DOHH2 (cell line): ENCODE data around the gene MPPED2.
"Not testable (repeated sequence)": the region's sequence is repeated elsewhere in the genome, so short reads cannot be mapped to it uniquely, and the experiment has no call there.

ENCODE experiments used
- H3F3A ChIP-seq: fragments of 200-600 bp; sonication (generic), shearing (Covaris generic); 2 replicates; pipeline ENCODE4 v1.6.0; 2016; ENCODE audit warnings: antibody characterized with exemption, mild to moderate bottlenecking; ENCODE audit not compliant: control insufficient read depth, insufficient read depth
- H3K27ac ChIP-seq: fragments of 200-600 bp; sonication (generic); 2 replicates; pipeline ENCODE4 v1.5.1; 2014; ENCODE audit warnings: low read depth, mild to moderate bottlenecking, low read length, moderate library complexity
- H3K27me3 ChIP-seq: fragments of 200-600 bp; sonication (generic); 2 replicates; pipeline ENCODE4 v1.6.1; 2014; ENCODE audit warnings: mild to moderate bottlenecking, low read length, mixed read lengths; ENCODE audit not compliant: control insufficient read depth
- H3K36me3 ChIP-seq: fragments of 200-600 bp; sonication (generic); 2 replicates; pipeline ENCODE4 v1.6.1; 2014; ENCODE audit warnings: mild to moderate bottlenecking, low read length, moderate library complexity, mixed read lengths; ENCODE audit not compliant: control insufficient read depth
- H3K4me1 ChIP-seq: fragments of 200-600 bp; sonication (generic); 2 replicates; pipeline ENCODE4 v1.6.1; 2014; ENCODE audit warnings: mild to moderate bottlenecking, low read length, mixed read lengths; ENCODE audit not compliant: control insufficient read depth
- H3K4me2 ChIP-seq: fragments of 200-600 bp; sonication (generic); 2 replicates; pipeline ENCODE4 v1.6.0; 2014; ENCODE audit warnings: mild to moderate bottlenecking, low read length, moderate library complexity
- H3K4me3 ChIP-seq: fragments of 200-600 bp; sonication (generic); 2 replicates; pipeline ENCODE4 v1.5.1; 2014; ENCODE audit warnings: mild to moderate bottlenecking, low read length, mixed read lengths
- H3K79me2 ChIP-seq: fragments of 200-600 bp; sonication (generic); 2 replicates; pipeline ENCODE4 v1.6.1; 2014; ENCODE audit warnings: mild to moderate bottlenecking, low read length, mixed read lengths; ENCODE audit not compliant: control insufficient read depth
- H3K9me2 ChIP-seq: fragments of 200-600 bp; sonication (generic); replicated peaks from 2 replicates; pipeline ENCODE4 v1.6.1; 2014; ENCODE audit warnings: mild to moderate bottlenecking, low read length, mixed read lengths; ENCODE audit not compliant: control insufficient read depth
- H3K9me3 ChIP-seq: fragments of 200-600 bp; sonication (generic); 2 replicates; pipeline ENCODE4 v1.6.1; 2014; ENCODE audit warnings: antibody characterized with exemption, low read length, mixed read lengths; ENCODE audit not compliant: control insufficient read depth, insufficient read depth
- H4K20me1 ChIP-seq: fragments of 200-600 bp; sonication (generic); 2 replicates; pipeline ENCODE4 v1.6.0; 2014; ENCODE audit warnings: low read depth, mild to moderate bottlenecking, antibody characterized with exemption, low read length, moderate library complexity; ENCODE audit not compliant: control insufficient read depth, insufficient read depth
- CTCF ChIP-seq: fragments of 200-600 bp; sonication (generic); IDR thresholded peaks from one replicate; pipeline ENCODE4 v1.5.1; 2014; ENCODE audit warnings: antibody characterized with exemption, mild to moderate bottlenecking, low read depth, low read length; ENCODE audit not compliant: poor library complexity, severe bottlenecking
- EZH2phosphoT487 ChIP-seq: fragments of 200-600 bp; sonication (generic); IDR thresholded peaks from 2 replicates; pipeline ENCODE4 v1.6.1; 2017; ENCODE audit warnings: borderline replicate concordance, mild to moderate bottlenecking, antibody characterized with exemption, low read length, moderate library complexity, mixed read lengths

Gene MPPED2

GRCh38 chr11:30561691-30562415 is 24.3 kb downstream of the MPPED2 start:
- Histone ChIP-seq H4K20me1 (no peaks in the 10 kb centered on the region), H3K36me3 (no peaks in the 10 kb centered on the region), H3K9me3 (no peaks in the 10 kb centered on the region), H3K27me3 (no peaks in the 10 kb centered on the region), H3K79me2 (no peaks in the 10 kb centered on the region), H3K4me2 (no peak overlapping the region), H3K9me2 (no peaks in the 10 kb centered on the region), H3K27ac (no peak overlapping the region), H3F3A (no peaks in the 10 kb centered on the region), H3K4me1 (no peaks in the 10 kb centered on the region), H3K4me3 (no peak overlapping the region)
- no peak for TF ChIP-seq CTCF
- no peak for TF ChIP-seq EZH2phosphoT487

GRCh38 chr11:30560206-30561106 is 25.7 kb downstream of the MPPED2 start:
- TF ChIP-seq EZH2phosphoT487 (no peak), CTCF (no peak)
- H3K4me2 ChIP-seq: no peak overlapping the region
- H3K9me3 ChIP-seq: no peaks in the 10 kb centered on the region
- H3F3A ChIP-seq: no peaks in the 10 kb centered on the region
- H3K27me3 ChIP-seq: no peaks in the 10 kb centered on the region
- no peaks in the 10 kb centered on the region for H3K4me1 ChIP-seq
- no peaks in the 10 kb centered on the region for H3K9me2 ChIP-seq
- no peaks in the 10 kb centered on the region for H3K36me3 ChIP-seq
- H4K20me1 ChIP-seq: no peaks in the 10 kb centered on the region
- no peak overlapping the region for H3K27ac ChIP-seq
- no peaks in the 10 kb centered on the region for H3K79me2 ChIP-seq
- no peak overlapping the region for H3K4me3 ChIP-seq

GRCh38 chr11:30559004-30559403 is 27.1 kb downstream of the MPPED2 start:
- H3K27me3 ChIP-seq: no peaks in the 10 kb centered on the region
- no peak overlapping the region for H3K27ac ChIP-seq
- no peak overlapping the region for H3K4me2 ChIP-seq
- no peaks in the 10 kb centered on the region for H3F3A ChIP-seq
- no peaks in the 10 kb centered on the region for H3K9me2 ChIP-seq
- H3K4me3 ChIP-seq: no peak overlapping the region
- TF ChIP-seq CTCF (no peak), EZH2phosphoT487 (no peak)
- H4K20me1 ChIP-seq: no peaks in the 10 kb centered on the region
- H3K9me3 ChIP-seq: no peaks in the 10 kb centered on the region
- no peaks in the 10 kb centered on the region for H3K79me2 ChIP-seq
- H3K36me3 ChIP-seq: no peaks in the 10 kb centered on the region
- H3K4me1 ChIP-seq: no peaks in the 10 kb centered on the region

GRCh38 chr11:30554587-30554986 is 31.6 kb downstream of the MPPED2 start:
- H3K9me3 ChIP-seq, H3F3A ChIP-seq, H4K20me1 ChIP-seq, H3K27me3 ChIP-seq, H3K4me3 ChIP-seq, H3K4me1 ChIP-seq, H3K79me2 ChIP-seq, H3K4me2 ChIP-seq, H3K36me3 ChIP-seq, H3K27ac ChIP-seq, H3K9me2 ChIP-seq: not testable (repeated sequence)
